Smooth muscle cell (in vitro differentiated cells): Measurements from ENCODE around the gene KLF18. TPM values are rescaled to one million over a fixed set of nuclear protein-coding genes. Genes with fewer than 3 reads are reported as not detected.

Experiments used
- DNase-seq: peaks from one replicate; lab custom pipeline; 2025; ENCODE audit not compliant: unreplicated experiment; lab: John Stamatoyannopoulos, UW
- H2AFZ ChIP-seq: fragments of 200-600 bp; sonication (generic); 2 replicates; pipeline ENCODE4 v1.6.0; 2016; ENCODE audit warnings: antibody characterized with exemption, low read depth, mild to moderate bottlenecking
- H3F3A ChIP-seq: fragments of 200-600 bp; sonication (generic); 2 replicates; pipeline ENCODE4 v1.6.0; 2017; ENCODE audit warnings: antibody characterized with exemption, low read depth
- H3K27ac ChIP-seq: fragments of 200-600 bp; sonication (generic); 2 replicates; pipeline ENCODE4 v1.5.1; 2016; ENCODE audit warnings: low read depth, mild to moderate bottlenecking
- H3K27me3 ChIP-seq: fragments of 200-600 bp; sonication (generic); 2 replicates; pipeline ENCODE4 v1.6.1; 2016; ENCODE audit warnings: low read depth, mild to moderate bottlenecking
- H3K36me3 ChIP-seq: fragments of 200-600 bp; sonication (generic); 2 replicates; pipeline ENCODE4 v1.5.1; 2016; ENCODE audit warnings: low read depth
- H3K4me1 ChIP-seq: fragments of 200-600 bp; sonication (generic); 2 replicates; pipeline ENCODE4 v1.5.1; 2016; ENCODE audit warnings: low read depth
- H3K4me2 ChIP-seq: fragments of 200-600 bp; sonication (generic); 2 replicates; pipeline ENCODE4 v1.6.0; 2016; ENCODE audit warnings: mild to moderate bottlenecking
- H3K4me3 ChIP-seq: fragments of 200-600 bp; sonication (generic); 2 replicates; pipeline ENCODE4 v1.5.1; 2016; ENCODE audit warnings: mild to moderate bottlenecking
- H3K79me2 ChIP-seq: fragments of 200-600 bp; sonication (generic); 2 replicates; pipeline ENCODE4 v1.6.0; 2016; ENCODE audit warnings: low read depth, mild to moderate bottlenecking
- H3K9ac ChIP-seq: fragments of 200-600 bp; sonication (generic); 2 replicates; pipeline ENCODE4 v1.6.0; 2016; ENCODE audit warnings: low read depth
- H3K9me3 ChIP-seq: fragments of 200-600 bp; sonication (generic); replicated peaks from 2 replicates; pipeline ENCODE4 v1.5.1; 2016; ENCODE audit warnings: low read depth
- H4K20me1 ChIP-seq: fragments of 200-600 bp; sonication (generic); 2 replicates; pipeline ENCODE4 v1.6.0; 2016; ENCODE audit warnings: low read depth
- WGBS: methylation state at CpG from one replicate; pipeline ENCODE4 v1.1.7; 2016; ENCODE audit warnings: low lambda C conversion rate; 5-methylcytosine and 5-hydroxymethylcytosine counted together
- polyA plus RNA-seq: library from polyadenylated mRNA; unstranded; fragments of >200 nt; fragmentation: Nextera tagmentation; extraction: Ambion mirVana; gene quantifications from 2 replicates; pipeline ENCODE4 v1.2.1, GENCODE V29; 2016
- total RNA-seq: library from RNA; depleted of rRNA; stranded (reverse); fragments of >200 nt; gene quantifications from 2 replicates; pipeline ENCODE4 v1.2.3, GENCODE V29; 2014
- TF ChIP-seq, protein P1 (sequence below): fragments of 200-600 bp; sonication (generic); IDR thresholded peaks from 2 replicates; pipeline ENCODE4 v1.5.1; 2017; ENCODE audit warnings: borderline replicate concordance, mild to moderate bottlenecking, antibody characterized with exemption; ENCODE audit not compliant: insufficient read depth, poor library complexity, severe bottlenecking

Gene KLF18
- total and polyA plus RNA-seq, 2 experiments from 2014 or later = not detected

- Histone ChIP-seq H3K4me3 (no peak overlapping the region), H3K79me2 (no peaks in the 10 kb centered on the region), H3F3A (no peaks in the 10 kb centered on the region), H3K27me3 (no peaks in the 10 kb centered on the region), H4K20me1 (no peaks in the 10 kb centered on the region), H3K9ac (no peak overlapping the region), H3K4me1 (no peaks in the 10 kb centered on the region), H2AFZ (no peak overlapping the region), H3K36me3 (no peaks in the 10 kb centered on the region), H3K9me3 (no peaks in the 10 kb centered on the region), H3K27ac (no peak overlapping the region), H3K4me2 (no peak overlapping the region)
- DNase-seq = no peak
- TF ChIP-seq, protein P1, sequence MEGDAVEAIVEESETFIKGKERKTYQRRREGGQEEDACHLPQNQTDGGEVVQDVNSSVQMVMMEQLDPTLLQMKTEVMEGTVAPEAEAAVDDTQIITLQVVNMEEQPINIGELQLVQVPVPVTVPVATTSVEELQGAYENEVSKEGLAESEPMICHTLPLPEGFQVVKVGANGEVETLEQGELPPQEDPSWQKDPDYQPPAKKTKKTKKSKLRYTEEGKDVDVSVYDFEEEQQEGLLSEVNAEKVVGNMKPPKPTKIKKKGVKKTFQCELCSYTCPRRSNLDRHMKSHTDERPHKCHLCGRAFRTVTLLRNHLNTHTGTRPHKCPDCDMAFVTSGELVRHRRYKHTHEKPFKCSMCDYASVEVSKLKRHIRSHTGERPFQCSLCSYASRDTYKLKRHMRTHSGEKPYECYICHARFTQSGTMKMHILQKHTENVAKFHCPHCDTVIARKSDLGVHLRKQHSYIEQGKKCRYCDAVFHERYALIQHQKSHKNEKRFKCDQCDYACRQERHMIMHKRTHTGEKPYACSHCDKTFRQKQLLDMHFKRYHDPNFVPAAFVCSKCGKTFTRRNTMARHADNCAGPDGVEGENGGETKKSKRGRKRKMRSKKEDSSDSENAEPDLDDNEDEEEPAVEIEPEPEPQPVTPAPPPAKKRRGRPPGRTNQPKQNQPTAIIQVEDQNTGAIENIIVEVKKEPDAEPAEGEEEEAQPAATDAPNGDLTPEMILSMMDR = no peak
Observed at GRCh38 chr1:44161546-44161945, 20.1 kb upstream of the KLF18 start.

- Histone ChIP-seq H3K27ac (no peak overlapping the region), H3F3A (no peaks in the 10 kb centered on the region), H3K36me3 (no peaks in the 10 kb centered on the region), H4K20me1 (no peaks in the 10 kb centered on the region), H3K9ac (no peak overlapping the region), H3K79me2 (no peaks in the 10 kb centered on the region), H2AFZ (no peak overlapping the region), H3K4me1 (no peaks in the 10 kb centered on the region), H3K4me2 (no peak overlapping the region), H3K9me3 (no peaks in the 10 kb centered on the region), H3K4me3 (no peak overlapping the region), H3K27me3 (no peaks in the 10 kb centered on the region)
- TF ChIP-seq, protein P1 = no peak
- no peak for DNase-seq
Observed at GRCh38 chr1:44158871-44159270, 17.4 kb upstream of the KLF18 start.

DNA sequence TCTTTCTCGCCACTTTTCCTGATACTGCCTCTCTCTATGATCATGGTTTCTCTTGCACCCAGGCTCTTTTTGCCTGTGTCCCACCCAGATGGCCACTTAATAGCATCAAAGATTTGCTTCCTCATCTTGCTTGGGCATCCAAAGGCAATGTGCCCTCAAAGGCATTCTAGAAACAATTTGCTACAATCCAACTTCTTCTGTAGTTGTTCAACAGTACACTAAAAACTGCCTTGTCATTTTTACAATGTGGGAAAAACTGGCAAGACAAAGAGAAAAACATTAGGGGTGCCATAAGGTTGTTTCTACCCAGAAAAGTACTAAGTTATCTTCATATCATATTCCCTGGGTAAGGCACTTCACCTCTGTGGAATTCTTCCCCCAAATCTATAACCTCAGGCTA lies 16.5 kb upstream of the KLF18 start:
- Histone ChIP-seq H4K20me1 (no peaks in the 10 kb centered on the region), H3K27me3 (no peaks in the 10 kb centered on the region), H2AFZ (no peak overlapping the region), H3K4me2 (no peak overlapping the region), H3K79me2 (no peaks in the 10 kb centered on the region), H3K4me1 (no peaks in the 10 kb centered on the region), H3K36me3 (no peaks in the 10 kb centered on the region), H3F3A (no peaks in the 10 kb centered on the region), H3K4me3 (no peak overlapping the region), H3K27ac (no peak overlapping the region), H3K9me3 (no peaks in the 10 kb centered on the region), H3K9ac (no peak overlapping the region)
- DNase-seq = no peak
- WGBS = 96% methylated on average over 1 of the region's 1 CpG
- TF ChIP-seq, protein P1 = no peak

- DNase-seq = no peak
- H3K4me3 ChIP-seq = no peak overlapping the region
- no peak overlapping the region for H3K4me2 ChIP-seq
- no peaks in the 10 kb centered on the region for H3K27me3 ChIP-seq
- H3K27ac ChIP-seq = no peak overlapping the region
- no peak overlapping the region for H2AFZ ChIP-seq
- TF ChIP-seq, protein P1 = no peak
- no peaks in the 10 kb centered on the region for H3K4me1 ChIP-seq
- no peaks in the 10 kb centered on the region for H3F3A ChIP-seq
- no peaks in the 10 kb centered on the region for H3K36me3 ChIP-seq
- 78% methylated on average over 3 of the region's 3 CpGs for WGBS
- no peaks in the 10 kb centered on the region for H3K9me3 ChIP-seq
- no peaks in the 10 kb centered on the region for H4K20me1 ChIP-seq
- H3K79me2 ChIP-seq = no peaks in the 10 kb centered on the region
- H3K9ac ChIP-seq = no peak overlapping the region
Observed at GRCh38 chr1:44154049-44154448, 12.6 kb upstream of the KLF18 start.
